GM18520 (cell line): ENCODE data around the gene ZNF223.

Experiments
- ATAC-seq: cut with Tn5 transposase; IDR thresholded peaks from one replicate; pipeline ENCODE4 v1.9.1; 2021; ENCODE audit not compliant: unreplicated experiment

ZNF223 gene

DNA sequence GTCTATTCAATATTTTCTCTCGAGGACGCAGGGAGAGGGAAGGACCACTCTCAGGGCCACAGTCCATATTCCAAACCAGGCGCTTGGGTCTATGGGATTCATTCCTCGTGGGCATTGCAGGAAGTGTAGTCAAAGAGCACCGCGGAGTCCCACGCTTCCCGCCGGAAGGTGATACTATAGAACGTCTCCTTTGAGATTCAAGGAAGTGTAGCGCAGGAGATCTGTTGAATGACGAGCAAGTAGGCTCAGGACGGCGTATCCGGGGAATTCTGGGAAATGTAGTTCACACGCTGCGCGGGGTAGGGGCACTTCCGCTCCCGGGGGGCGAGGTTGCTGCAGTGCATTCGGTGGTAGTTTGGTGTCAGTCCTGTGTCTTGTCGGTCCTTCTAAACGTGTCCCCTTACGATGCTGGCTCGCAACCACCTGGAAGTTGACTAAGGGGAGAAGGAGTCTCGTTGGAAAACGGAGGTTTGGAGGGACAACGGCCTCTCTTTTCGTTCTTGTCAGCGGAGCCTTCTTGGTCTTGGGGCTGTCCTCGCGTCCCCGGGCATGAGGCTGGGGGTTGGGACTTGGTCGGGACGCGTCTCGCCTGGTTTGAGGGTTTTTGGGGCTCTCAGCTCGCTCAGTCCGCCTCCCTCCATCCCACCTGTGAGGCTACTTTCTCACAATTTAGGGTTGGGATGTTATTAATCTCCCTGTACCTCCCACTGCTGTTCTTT is 20.1 kb downstream of the ZNF223 start, which contains the start of gene ZNF284:
Gene ZNF284 (plus strand): TSS at position 336 of the 719 bp plus-strand sequence. CDS start 4,231 bp downstream, outside the sequence.
- peak; percentile 83 for ATAC-seq

GRCh38 chr19:44072543-44073401 is 20.9 kb downstream of the ZNF223 start:
- ATAC-seq, result no peak

GRCh38 chr19:44076325-44076724 is 24.5 kb downstream of the ZNF223 start:
- no peak for ATAC-seq

DNA sequence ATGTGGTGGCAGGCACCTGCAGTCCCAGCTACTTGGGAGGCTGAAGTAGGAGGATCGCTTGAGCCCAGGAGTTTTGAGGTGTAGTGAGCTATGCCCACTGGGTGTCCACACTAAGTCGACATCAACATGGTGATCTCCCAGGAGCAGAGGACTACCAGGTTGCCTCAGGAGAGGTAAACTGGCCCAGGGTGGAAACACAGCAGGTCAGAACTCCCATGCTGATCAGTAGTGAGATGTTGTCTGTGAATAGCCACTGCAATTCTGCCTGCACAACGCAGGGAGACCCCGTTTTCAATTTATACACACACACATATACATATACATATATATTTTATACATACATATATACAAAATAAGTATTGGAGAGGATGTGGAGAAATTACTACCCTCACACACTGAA is 40.3 kb downstream of the ZNF223 start:
- no peak for ATAC-seq

GRCh38 chr19:44093931-44094765 is 42.3 kb downstream of the ZNF223 start, which contains the start of gene ZNF224:
Gene ZNF224, plus strand, starts transcription at chr19:44094361. Its CDS starts 3,513 bp downstream, at chr19:44097874.
- ATAC-seq, result peak; percentile 67

DNA sequence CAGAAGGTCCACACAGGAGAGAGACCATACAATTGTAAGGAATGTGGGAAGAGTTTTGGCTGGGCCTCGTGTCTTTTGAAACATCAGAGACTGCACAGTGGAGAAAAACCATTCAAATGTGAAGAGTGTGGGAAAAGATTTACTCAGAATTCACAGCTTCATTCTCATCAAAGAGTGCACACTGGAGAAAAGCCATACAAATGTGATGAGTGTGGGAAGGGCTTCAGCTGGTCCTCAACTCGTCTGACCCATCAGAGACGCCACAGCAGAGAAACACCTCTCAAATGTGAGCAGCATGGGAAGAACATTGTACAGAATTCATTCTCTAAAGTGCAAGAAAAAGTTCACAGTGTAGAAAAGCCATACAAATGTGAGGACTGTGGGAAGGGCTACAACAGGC is 55.9 kb downstream of the ZNF223 start:
- ATAC-seq, result no peak

GRCh38 chr19:44109458-44109857 is 57.6 kb downstream of the ZNF223 start:
- no peak for ATAC-seq

GRCh38 chr19:44111910-44112463 is 60.2 kb downstream of the ZNF223 start:
- no peak for ATAC-seq

DNA sequence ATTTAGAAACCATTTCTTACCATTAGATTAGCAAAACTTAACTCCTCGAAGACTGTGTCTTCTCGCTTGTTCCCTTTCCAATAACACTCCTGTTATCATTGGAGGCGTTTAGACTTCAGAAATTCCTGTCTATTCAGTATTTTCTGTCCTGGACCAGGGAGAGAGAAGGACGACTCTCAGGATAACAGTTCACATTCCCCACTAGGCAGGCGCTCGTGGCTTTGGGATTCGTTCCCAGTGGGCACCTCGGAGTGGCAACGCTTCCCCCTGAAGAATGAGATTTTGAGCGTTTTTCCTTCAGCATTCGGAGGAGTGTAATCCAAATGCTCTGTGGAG is 60.9 kb downstream of the ZNF223 start:
- no peak for ATAC-seq

- ATAC-seq, result peak; percentile 86
Measured at GRCh38 chr19:44113138-44113783, 61.4 kb downstream of the ZNF223 start, which contains the start of gene ZNF225. Gene ZNF225, plus strand, starts transcription at chr19:44113399. Its CDS starts 2,429 bp downstream, at chr19:44115828.

DNA sequence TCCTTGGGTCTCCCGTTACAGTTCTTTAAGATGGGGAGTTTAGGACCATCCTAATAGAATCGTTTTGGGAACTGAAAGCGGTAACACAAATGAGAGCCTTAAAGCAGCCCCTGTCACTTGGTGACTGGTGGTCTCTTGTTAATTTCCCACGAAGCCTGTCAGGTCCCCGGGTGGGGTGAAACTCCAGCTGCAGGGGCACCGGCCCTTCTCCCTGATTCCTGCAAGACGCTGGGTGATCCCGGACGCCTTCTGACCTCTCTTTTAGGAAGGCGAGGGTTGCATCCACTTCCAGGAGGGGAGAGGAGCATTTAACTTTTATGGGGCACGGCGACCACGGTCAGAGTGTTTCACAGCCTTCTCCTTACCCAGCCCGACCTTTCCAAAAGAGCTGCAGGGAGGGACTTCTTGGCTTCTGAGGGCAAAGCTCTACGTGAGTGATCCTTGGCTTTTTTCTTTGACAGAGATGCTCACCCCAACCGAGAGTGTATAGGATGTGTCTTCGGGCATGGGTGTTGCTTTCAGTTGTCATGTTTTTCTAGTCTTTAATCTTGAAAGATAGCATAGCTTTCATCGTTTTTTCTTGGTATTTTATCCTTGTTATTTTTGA is 62.1 kb downstream of the ZNF223 start:
- ATAC-seq, result no peak
